NCI-H526 treated with DMSO at 0.1 percent for 48 hours (cell line): ENCODE measurements around the gene TMEM116.
"Not testable (repeated sequence)": the region's sequence is repeated elsewhere in the genome, so short reads cannot be mapped to it uniquely, and the experiment has no call there.

Source experiments
- DNase-seq: peaks from one replicate; lab custom pipeline; 2025; lab: John Stamatoyannopoulos, UW

The TMEM116 gene

GRCh38 chr12:112012775-112013600 lies at the start of gene TMEM116, which contains the start of gene ERP29:
TMEM116 (minus strand) TSS chr12:112013165; CDS start chr12:112005270, 7,895 bp downstream.
ERP29 (plus strand) TSS chr12:112013426; CDS start chr12:112013466, 40 bp downstream.
- peak; percentile 94 for DNase-seq

GRCh38 chr12:112061137-112061536 lies 48.2 kb upstream of the TMEM116 start:
- no peak for DNase-seq

GRCh38 chr12:112049351-112049750 lies 36.4 kb upstream of the TMEM116 start:
- no peak for DNase-seq

- DNase-seq = no peak
Measured at GRCh38 chr12:112046003-112046402, 33.0 kb upstream of the TMEM116 start.

- DNase-seq = not testable (repeated sequence)
Measured at GRCh38 chr12:112036614-112037013, 23.6 kb upstream of the TMEM116 start.

GRCh38 chr12:112035219-112035785 lies 22.3 kb upstream of the TMEM116 start:
- no peak for DNase-seq

GRCh38 chr12:112032292-112032691 lies 19.3 kb upstream of the TMEM116 start:
- no peak for DNase-seq

- no peak for DNase-seq
Measured at GRCh38 chr12:112031472-112031871, 18.5 kb upstream of the TMEM116 start.

- no peak for DNase-seq
Measured at GRCh38 chr12:112029301-112029700, 16.3 kb upstream of the TMEM116 start.

GRCh38 chr12:112025808-112026375 lies 12.9 kb upstream of the TMEM116 start:
- no peak for DNase-seq

- DNase-seq = no peak
Measured at GRCh38 chr12:112023759-112024396, 10.9 kb upstream of the TMEM116 start.

- DNase-seq = no peak
Measured at GRCh38 chr12:112022241-112023016, 9.5 kb upstream of the TMEM116 start.

GRCh38 chr12:112020947-112021457 lies 8.0 kb upstream of the TMEM116 start:
- no peak for DNase-seq

GRCh38 chr12:112018571-112019237 lies 5.7 kb upstream of the TMEM116 start:
- DNase-seq = no peak

GRCh38 chr12:112017041-112017440 lies 4.1 kb upstream of the TMEM116 start:
- DNase-seq = no peak

- DNase-seq = no peak
Measured at GRCh38 chr12:112015938-112016337, 3.0 kb upstream of the TMEM116 start.

- peak; percentile 66 for DNase-seq
Measured at GRCh38 chr12:112013601-112014402, 837 bp upstream of the TMEM116 start.

GRCh38 chr12:112011685-112012084 lies 1.3 kb downstream of the TMEM116 start:
- DNase-seq = no peak

- DNase-seq = no peak
Measured at GRCh38 chr12:112010415-112011344, 2.3 kb downstream of the TMEM116 start.
